Gastrocnemius medialis (tissue), 4 donors: ENCODE data around the gene DIP2A.

Experiments
- CTCF ChIP-seq, 5 experiments: fragments of 450-650 bp in 3 of 5; fragments of 200-600 bp in 2 of 5; sonication (generic) in 2 of 5; IDR thresholded peaks in 4 of 5; conservative IDR thresholded peaks in 1 of 5; 1 replicate in 4 of 5; 2 replicates in 1 of 5; pipeline ENCODE4 v1.5.1; 2016 to 2019; ENCODE audit warnings: antibody characterized with exemption in 5 of 5, mild to moderate bottlenecking in 3 of 5, moderate library complexity in 3 of 5
- POLR2A ChIP-seq, 2 donors: fragments of 450-650 bp; IDR thresholded peaks; one replicate each; pipeline ENCODE4 v1.6.1; 2017; ENCODE audit warnings: antibody characterized with exemption in 2 of 2, mild to moderate bottlenecking in 2 of 2, moderate library complexity in 2 of 2

- no peak for TF ChIP-seq CTCF (IDR thresholded peaks at IDR 0.05 in 4 of 5, conservative IDR thresholded peaks at IDR 0.05 in 1 of 5)
- no peak for TF ChIP-seq POLR2A (IDR thresholded peaks at IDR 0.05)
Observed at GRCh38 chr21:46457801-46458314, 833 bp upstream of the DIP2A start.
